Left renal pelvis (tissue), 4 donors: Measurements from ENCODE around the gene ERH. TPM values are rescaled to one million over a fixed set of nuclear protein-coding genes. Genes with fewer than 3 reads are reported as not detected.

ENCODE experiments used
- DNase-seq, 4 donors: peaks; one replicate each; pipeline ENCODE4 v3.0.0-alpha.2; 2013; ENCODE audit warnings: low read depth in 4 of 4, low spot score in 3 of 4
- polyA plus RNA-seq, 4 donors: library from polyadenylated mRNA; unstranded; fragments of 120-200 nt; gene quantifications; one replicate each; pipeline ENCODE4 v1.2.1, GENCODE V29; 2013; ENCODE audit not compliant: insufficient read length in 4 of 4

ERH gene
- polyA plus RNA-seq, 4 donors = 285 to 413 (median 343) TPM

DNA sequence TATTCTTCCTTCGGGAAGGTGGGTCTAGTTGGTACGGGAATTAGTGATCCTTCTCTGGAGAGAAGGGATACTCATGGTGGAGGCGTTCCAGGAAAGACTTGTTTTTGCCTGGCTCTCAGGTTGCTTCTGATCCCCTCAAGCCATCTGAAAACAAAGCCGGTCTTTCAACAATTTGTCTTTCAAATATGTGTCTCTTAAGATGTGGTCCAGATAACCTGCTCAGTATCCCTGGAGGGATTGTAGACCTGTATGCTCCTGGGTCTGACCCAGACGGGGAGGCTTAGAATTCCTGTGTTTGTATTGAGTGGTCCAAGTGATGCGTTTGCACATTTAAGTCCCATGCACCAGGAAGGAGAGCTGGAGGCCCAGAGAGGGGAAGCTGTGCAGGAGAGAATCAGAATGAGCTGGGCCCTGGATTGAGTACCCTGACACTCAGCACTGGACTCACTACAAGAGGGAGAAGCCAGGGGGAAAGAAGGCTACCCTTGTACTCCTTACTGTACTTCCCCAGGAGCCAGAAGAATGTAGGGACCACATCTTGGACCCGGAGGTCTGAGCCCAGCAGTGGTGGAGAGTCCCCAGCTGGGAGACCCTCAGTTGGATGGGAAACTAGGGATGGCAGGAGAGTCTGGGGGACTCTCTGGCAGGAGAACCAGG is 40.4 kb downstream of the ERH start:
- no peak for DNase-seq

DNA sequence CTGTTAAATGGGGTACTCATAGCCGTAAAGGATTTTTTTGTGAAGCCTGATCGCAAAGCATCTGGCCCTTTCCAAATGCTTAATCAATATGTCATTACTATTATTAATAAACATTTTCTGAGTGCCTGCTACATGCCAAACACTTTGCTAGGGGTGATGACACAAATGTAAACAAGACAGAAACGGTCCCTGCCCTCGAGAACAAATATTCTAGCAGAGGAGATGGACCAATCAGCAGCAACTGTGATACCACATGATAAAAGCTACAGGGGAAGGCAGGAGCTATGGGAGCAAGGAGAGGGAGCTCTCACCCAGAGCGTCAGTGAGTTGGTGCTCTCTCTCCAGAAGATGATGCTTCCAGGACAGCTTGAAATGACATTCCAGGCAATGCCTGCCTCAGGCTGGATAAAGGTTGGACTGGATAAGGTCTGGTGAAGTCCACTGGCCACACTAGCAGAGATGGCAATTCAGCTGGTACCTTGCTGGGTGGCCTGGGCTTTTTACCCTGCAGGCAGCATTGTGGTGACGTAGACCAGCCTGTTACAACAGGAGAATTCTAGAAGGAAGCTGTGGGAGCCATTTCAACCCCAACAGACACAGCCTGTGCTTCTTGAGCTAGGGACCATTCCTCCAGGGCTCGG is 41.1 kb downstream of the ERH start:
- no peak for DNase-seq

DNA sequence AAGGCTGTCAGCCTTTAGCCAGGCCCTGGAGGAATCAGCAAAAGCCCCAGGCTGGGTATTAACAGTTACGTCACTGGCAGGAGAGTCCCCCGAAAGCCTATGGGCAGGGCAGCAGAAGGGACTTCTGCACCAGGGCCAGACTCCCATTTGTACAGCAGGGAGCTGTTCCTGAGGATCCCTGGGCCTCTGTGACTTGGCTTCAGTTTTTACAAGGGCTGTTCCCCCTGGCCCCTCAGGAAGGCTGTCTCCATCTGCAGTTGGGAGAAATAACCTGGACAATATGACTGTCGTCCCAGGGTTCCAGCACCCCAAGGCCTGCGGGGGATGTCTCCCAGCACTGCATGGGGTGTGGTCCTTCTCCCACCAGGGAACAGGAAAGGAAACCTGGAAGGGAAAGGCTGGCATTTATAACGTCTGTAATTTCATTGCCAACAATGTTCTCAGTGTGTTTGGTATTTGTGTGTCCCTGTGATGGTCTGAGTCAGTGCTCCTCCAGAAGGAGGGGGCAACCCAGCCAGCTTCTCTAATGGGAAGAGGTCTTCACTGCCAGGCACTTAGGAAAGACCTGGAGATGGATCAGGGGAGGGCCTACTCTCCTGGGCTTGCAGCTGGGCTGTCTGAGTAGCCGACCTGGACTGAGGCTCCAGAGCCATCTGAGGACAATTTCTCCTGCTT is 42.4 kb downstream of the ERH start:
- no peak for DNase-seq

DNA sequence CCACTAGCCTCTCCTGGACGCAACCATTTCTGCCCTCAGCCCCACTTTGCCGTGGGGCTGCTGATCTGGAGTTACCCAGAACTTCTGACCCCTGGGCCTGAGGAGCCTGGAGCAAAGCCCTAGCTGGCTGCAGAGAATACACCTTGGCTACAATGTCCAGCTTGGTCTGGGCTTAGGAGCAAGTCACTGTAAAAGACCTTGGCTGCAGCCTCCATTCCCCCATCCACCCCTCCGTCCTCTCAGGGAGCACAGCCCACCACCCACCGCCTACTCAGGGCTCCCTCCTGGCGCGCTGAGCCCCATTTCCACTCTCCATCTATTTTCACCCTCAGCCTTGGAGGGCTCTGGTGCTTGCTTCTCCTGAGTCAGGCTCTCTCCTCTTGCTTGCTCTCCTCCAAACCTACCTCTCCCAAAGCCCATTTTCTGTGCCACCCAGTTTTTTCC is 42.9 kb downstream of the ERH start:
- DNase-seq = no peak

DNA sequence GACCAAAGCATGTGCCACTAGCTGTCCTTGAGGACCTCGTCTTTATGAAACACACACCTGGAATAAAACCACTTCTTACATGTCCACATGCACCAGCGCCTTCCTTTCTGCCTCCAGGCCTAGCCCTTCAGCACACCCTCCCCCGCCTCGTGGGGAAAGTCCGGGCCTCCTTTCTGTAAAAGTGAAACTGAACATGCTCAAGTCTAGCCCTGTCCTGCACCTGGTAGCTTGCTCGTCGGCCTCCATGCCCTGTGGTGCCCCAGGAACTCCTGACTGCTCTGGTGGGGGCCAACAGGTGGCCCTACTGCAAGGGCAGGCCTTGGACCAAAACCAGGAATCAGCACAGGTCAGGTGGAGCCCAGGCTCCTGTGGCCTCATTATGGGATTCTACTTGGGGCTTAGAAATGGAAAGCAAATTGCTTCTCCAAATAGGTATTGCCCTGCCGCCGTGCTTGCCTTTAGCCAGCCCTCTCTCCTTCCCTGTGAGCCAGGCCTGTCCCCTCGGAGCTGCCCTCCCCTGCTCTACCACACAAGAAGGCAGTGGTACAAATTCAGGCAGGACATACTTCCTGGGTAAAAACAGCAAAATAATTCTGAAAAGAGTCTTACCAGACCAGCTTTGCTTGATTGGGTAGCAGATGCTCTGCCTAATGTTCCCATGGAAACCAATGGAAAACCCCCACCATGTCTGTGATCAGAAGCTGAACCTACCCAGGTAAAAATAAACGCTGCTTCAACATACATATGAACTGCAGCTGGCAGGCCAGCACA is 43.5 kb downstream of the ERH start:
- no peak for DNase-seq

DNA sequence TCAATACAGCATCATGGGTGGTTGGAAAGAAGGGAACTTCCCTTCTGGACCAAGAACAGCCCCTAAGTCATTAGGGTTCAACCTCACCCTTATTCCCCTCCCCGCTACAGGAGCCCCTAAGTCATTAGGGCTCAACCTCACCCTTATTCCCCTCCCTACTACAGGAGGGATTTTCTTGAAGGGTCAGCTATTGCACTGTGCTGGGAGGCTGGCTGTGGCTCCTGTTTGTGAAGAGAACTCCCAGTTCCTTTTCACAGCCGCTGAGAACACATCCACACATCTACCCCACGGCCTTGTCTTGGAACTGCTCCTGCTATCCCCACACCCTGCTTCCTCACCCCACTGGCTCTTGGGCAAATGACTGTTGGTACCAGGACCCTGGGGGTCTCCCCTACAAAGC is 44.9 kb downstream of the ERH start:
- no peak for DNase-seq

DNA sequence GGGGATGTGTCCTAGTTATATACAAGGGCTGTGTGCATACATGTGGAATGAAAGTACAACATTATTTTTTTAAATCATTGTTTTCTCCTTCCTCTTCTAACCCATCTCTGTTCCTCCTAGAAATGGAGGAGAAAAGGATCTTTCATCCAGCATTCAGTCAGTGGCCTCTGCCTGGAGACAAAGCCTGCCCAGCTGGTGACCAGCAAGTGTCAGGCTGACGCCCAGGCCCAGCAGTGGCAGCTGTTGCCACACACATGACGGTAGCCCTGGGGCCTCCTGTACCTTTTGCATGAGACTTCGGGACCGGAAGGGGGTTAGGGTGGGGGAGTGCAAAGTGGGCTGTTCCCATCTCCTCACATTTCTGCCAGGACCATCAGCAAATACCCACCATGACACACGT is 46.2 kb downstream of the ERH start:
- no peak for DNase-seq

DNA sequence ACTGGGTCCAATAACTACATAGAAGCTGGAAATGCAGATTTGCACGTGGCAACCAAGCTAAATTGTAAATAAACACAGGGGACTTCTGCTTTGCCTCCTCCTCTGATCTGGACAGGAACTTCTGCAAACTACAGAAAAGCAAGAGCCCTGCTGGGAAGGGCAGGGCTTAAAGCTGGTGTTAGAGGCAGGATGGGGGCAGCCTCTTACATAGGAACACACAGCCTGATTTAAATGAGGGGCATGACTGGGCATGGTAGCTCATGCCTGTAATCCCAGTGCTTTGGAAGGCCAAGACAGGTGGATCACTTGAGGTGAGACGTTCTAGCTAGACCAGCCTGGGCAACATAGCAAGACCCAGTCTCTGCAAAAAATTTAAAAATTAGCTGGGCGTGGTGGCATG is 46.7 kb downstream of the ERH start:
- DNase-seq = no peak

DNA sequence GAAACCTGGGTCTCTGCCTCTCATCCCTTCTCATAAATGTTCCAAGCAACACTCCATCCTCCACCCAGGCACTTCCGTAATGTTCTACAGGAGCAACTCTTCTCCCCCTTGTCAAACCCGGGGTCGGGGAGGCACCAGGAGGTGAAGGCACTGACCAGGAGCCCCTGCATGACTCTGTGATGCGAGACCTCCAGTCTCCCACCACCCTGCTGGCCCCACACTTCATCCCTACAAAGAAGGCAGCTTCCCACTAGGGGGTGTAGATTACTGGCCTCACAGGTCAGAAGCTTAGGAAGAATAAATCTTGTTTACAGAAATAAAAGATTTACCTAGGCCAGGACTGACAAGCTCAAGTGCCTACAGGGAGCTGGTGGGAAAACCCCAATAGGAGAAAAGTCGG is 47.2 kb downstream of the ERH start:
- no peak for DNase-seq

DNA sequence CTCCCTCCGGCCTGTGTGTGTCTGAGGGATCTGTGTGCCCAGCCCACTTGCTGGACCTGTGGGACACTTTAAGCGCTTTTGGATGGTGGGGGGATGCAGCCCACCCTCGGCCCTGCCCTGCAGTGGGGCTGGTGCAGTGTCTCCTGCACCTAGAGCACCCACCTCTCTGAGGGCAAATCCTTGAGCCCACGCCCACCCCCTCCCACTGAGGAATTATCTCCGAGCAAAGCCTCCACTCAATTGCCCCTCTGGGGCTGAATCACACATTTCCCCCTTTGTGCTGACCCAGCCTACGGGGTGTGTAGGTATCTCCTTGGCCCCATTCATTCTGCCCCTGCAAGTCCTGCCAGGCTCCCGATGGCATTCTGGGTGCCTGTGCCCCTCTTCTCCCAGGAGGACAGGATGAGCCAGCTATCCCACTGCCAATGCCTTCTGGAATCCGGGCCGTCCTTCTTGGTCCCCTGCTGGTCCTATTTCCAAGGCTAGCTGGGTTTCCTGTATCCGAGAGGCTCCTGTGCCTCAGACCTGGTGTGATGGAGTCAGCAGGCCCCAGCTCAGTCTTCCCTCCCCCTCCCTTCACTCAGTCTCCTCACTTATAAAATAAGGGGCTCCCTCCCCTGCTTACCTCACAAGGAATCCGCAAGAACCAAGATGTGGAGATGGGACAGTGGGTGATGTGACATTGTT is 48.9 kb downstream of the ERH start:
- no peak for DNase-seq

DNA sequence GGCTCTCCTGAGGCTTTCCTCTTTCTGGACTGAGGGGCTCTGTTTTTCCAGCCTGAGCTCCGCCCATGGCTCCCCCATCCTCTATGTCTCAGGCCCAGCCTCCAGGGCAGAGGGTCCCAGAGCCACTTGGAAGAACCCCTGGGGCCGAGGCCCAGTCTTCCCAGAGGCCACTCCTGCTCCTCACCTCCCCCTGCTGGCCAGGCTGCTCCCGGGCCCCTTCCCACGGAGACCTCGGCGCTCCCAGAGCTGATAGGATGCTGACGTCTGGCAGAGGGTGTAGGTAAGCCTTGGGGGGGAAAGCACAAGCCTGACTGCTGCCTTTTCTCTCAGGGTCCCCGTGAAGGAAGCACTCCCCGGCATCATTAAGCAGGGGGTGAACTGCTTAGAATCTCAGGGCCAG is 51.4 kb downstream of the ERH start:
- DNase-seq = no peak

DNA sequence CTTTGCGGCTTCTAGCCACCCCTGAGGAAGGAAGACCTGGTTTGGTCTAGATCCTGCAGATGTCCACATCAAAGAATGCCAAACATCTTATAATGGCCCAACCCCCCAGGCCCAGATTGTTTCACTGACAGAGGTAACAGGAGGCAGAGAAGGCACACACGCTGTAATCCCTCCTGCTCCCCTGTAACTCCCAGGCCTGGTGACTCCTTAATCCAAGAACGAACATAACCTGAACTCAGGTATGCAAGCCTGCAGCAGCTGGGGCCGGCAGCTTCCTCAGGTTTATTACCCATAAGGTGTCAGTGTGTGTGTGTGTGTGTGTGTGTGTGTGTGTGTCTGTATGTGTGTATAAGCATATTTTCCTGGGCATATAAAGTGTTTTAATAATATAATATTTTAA is 52.7 kb downstream of the ERH start:
- no peak for DNase-seq

DNA sequence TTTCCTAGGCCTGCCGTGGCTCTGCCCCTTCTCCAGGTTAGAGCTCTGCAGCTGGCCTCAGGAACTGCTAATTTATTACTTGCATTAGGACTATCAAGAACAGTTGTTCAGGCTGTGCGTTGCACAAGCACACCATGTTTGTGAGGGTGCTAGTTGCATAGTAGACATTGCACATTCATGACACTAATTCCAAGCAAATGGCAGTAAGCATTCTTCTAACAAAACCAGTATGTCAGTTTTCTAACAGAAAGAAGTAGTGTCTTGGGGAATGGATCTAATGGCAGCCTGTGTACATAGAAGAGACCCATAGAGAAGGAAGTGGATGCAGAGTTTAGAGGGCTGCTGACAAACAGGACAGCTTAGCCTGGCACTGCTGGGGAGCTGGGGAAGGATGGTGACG is 53.9 kb downstream of the ERH start:
- DNase-seq = no peak

DNA sequence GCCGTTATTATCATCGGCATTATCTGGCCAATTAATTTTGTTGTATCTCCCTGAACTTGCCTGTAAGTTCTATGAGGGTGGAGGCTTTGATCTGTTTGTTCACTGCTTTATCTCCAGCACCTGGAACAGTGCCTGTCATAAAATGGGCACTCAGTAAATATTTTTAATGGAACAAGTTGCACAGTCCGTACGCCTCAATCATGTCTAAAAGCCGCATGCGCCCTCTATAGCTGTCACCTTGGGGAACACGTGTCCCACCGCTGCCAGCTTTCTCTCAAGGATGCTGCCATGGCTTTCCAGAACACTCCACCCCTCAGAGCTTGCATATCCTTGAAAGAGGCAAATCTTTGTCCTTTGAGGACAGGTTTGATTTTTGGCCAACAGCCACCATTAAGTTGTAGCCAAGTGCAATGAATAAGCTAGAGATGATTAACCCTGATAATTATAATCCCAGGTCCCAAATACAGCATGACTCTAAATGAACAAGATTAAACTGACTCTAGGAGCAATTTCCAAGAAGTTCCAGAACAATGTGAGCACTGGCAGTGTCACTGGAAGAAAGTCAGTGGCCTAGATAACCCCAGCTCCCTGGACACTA is 55.1 kb downstream of the ERH start:
- no peak for DNase-seq

DNA sequence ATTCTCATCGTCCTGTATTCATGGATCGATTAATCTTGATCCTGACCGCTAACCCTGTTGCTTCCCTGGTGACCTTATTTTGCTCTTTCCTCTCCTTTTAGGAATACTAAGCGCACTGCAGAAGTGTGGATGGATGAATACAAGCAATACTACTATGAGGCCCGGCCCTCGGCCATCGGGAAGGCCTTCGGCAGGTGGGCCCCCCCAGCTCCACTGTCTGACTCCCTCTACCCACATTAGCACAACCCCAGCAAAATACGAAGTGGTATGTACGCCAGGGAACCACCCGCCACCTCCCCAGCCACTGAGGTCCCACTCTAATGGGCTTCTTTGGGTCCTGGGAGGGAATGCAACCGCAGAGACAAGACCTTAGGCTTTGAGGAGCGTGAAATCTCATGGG is 58.7 kb downstream of the ERH start:
- no peak for DNase-seq

DNA sequence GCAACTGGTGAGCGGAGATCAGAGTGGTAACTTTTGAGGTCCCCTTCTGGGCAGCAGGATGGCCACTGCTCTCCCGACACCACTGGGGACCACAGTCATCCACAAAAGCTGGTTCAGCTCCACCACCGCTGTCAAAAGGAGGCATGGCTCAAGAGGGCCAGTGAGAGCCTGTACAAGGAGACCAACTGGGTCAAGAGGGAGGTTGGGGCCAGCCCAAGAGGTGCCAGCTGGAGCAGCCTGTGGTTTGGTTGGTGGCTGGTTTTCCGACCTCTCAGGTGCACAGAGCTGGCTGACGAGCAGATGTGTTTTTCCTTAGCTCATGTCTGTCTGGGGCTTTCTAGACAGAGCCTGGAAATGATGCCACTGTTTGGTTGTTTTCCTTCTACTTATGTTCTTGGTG is 60.1 kb downstream of the ERH start:
- no peak for DNase-seq

DNA sequence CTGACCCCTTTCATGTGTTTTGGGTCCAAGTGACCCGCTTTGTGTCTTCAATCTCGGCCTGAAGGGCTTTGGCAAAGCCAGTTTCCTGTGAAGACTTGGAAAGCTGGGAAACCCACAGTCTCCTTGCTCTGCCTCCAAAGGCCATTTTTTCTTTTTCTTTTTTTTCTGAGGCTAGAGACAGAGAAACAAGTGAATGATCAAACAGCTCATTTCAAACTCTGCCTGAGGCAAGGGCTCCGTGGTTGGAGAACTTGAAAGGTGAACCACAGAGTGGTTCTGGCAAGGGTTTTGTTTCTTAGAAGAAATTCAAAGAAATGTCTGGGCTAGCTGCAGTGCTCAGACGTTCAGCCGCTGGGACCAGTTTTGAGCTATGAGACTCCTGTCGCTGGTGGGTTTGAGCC is 62.7 kb downstream of the ERH start:
- peak in 2 of 4 donors; percentile 16 to 40 for DNase-seq

DNA sequence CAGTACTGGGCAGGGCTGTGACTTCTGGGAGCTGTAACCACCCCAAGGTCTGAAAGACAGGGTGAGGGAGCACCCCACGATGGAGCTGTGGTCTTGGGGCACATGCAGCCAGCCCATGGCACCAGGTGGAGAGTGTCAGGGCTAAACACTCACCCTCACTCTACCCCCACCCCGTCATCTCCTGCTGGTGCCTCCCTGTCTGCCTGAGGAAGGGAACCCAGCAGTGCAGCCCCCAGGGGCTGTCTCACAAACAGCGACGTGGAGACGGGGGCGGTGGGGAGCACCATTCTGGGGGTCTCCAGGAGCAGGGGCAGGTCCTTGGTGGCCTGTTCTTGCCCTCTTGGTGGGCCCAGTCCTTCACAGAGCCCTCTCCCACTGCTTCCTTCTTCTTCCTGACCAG is 63.5 kb downstream of the ERH start:
- no peak for DNase-seq

DNA sequence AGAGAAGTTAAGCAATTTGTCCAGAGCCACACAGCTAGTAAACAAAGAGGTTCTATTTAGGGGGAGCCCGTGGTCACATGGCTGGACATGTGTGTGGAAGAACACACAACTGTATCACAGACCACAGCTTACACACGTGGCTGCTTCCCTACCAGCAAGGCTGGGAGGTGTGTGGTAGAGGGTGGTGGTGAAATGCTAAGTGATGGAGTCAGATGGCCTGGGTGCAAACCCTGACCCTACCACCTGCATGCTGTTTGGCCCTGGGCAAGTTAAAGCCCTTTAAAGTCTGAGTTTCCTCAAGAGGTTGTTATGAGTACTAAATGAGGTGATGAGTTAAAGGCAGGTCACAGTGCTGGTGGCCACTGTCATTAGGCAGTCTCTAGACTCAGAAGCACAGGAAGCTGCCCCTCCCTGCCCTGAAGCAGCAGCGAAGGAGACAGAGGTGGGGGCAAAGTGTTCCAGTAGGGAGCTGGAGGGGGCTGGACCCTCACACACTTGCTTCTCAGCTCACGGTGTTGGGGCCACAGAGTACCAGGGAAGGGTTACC is 64.2 kb downstream of the ERH start:
- DNase-seq = no peak

DNA sequence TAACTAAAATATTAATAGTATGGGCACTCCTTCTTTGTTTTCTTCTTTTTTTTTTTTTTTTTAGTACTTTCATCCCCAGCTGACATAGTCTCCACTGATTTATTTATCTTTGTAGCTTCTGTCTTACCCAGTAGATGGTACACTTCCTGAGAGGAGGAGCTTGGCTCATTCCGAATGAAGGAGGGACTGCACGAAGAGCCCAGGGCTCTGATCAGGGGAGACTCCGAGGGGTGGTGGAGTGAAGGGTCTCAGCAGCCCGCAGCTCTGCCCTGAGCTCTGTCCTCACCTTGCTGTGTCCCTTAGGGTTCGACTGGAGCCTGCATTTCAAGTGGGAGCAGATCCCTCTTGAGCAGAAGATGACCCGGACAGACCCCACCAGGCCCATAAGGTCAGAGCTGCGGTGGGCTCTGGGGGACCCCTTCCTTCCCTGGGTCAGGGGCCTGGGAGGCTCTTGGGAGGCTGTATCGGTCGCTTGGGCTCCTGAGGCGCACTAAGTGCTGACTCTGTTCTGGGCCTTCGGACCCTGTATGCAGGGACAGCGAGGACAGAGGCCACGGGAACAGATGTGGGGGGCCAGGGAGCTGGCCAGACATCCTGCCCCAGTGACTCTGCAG is 65.2 kb downstream of the ERH start:
- DNase-seq = no peak
